Purkinje cell (primary cell): ENCODE data around the gene KRTAP4-12. TPM values are rescaled to one million over a fixed set of nuclear protein-coding genes. Genes with fewer than 3 reads are reported as not detected.

Experiments
- polyA plus RNA-seq: library from polyadenylated mRNA; unstranded; fragments of >200 nt; fragmentation: Nextera tagmentation; gene quantifications from 2 replicates; pipeline ENCODE4 v1.2.1, GENCODE V29; 2014

Gene KRTAP4-12
- polyA plus RNA-seq, result not detected in 2 replicates

GRCh38 chr17:41123991-41124371, at the start of gene KRTAP4-12:
KRTAP4-12 (minus strand) TSS chr17:41124182; CDS start chr17:41124122, 60 bp downstream.

GRCh38 chr17:41168121-41168520, 44.1 kb upstream of the KRTAP4-12 start, which contains the start of gene KRTAP4-3:
KRTAP4-3 (minus strand) TSS chr17:41168221; CDS start chr17:41168172, 49 bp downstream.

GRCh38 chr17:41160648-41161047, 36.7 kb upstream of the KRTAP4-12 start, which contains the start of gene KRTAP4-4:
KRTAP4-4 (minus strand) TSS chr17:41160748; CDS start chr17:41160691, 57 bp downstream.

GRCh38 chr17:41149652-41149985, 25.6 kb upstream of the KRTAP4-12 start, which contains the start of gene KRTAP4-5:
KRTAP4-5 (minus strand) TSS chr17:41149825; CDS start chr17:41149767, 58 bp downstream.

GRCh38 chr17:41140360-41141131, 16.6 kb upstream of the KRTAP4-12 start, which contains the start of gene KRTAP4-6:
KRTAP4-6 (minus strand) TSS chr17:41140544; CDS start chr17:41140487, 57 bp downstream.

GRCh38 chr17:41117846-41118386, 6.1 kb downstream of the KRTAP4-12 start, which contains the start of gene KRTAP4-11:
KRTAP4-11 (minus strand) TSS chr17:41118373; CDS start chr17:41118315, 58 bp downstream.

GRCh38 chr17:41105347-41105746, 18.6 kb downstream of the KRTAP4-12 start, which contains the start of gene KRTAP4-9:
KRTAP4-9 (plus strand) TSS chr17:41105389; CDS start chr17:41105389, 0 bp downstream.

GRCh38 chr17:41101586-41102259, 22.3 kb downstream of the KRTAP4-12 start, which contains the start of gene KRTAP4-16:
KRTAP4-16 (minus strand) TSS chr17:41102209; CDS start chr17:41102209, 0 bp downstream.

GRCh38 chr17:41098042-41098441, 25.9 kb downstream of the KRTAP4-12 start, which contains the start of gene KRTAP4-8:
KRTAP4-8 (minus strand) TSS chr17:41098142; CDS start chr17:41098084, 58 bp downstream.

GRCh38 chr17:41084100-41084856, 39.7 kb downstream of the KRTAP4-12 start, which contains the start of gene KRTAP4-7:
KRTAP4-7 (plus strand) TSS chr17:41084150; CDS start chr17:41084207, 57 bp downstream.

Other genes starting within 250 kb of the KRTAP4-12 start
- not detected in 2 replicates for gene KRT20, start 238.9 kb downstream of the KRTAP4-12 start, polyA plus RNA-seq
- gene KRT23, start 186.5 kb downstream of the KRTAP4-12 start, polyA plus RNA-seq, result 0.60 TPM in 1 of 2 replicates, not detected in the other
- gene KRT39, start 157.2 kb downstream of the KRTAP4-12 start, polyA plus RNA-seq, result not detected in 2 replicates
- not detected in 2 replicates for gene KRT40, start 139.9 kb downstream of the KRTAP4-12 start, polyA plus RNA-seq
- not detected in 2 replicates for gene KRTAP3-3, start 130.0 kb downstream of the KRTAP4-12 start, polyA plus RNA-seq
- not detected in 2 replicates for gene KRTAP3-2, start 124.3 kb downstream of the KRTAP4-12 start, polyA plus RNA-seq
- not detected in 2 replicates for gene KRTAP3-1, start 115.1 kb downstream of the KRTAP4-12 start, polyA plus RNA-seq
- gene KRTAP1-5, start 97.0 kb downstream of the KRTAP4-12 start, polyA plus RNA-seq, result not detected in 2 replicates
- gene KRTAP1-4, start 94.0 kb downstream of the KRTAP4-12 start, polyA plus RNA-seq, result not detected in 2 replicates
- not detected in 2 replicates for gene KRTAP1-3, start 89.3 kb downstream of the KRTAP4-12 start, polyA plus RNA-seq
- gene KRTAP1-1, start 82.7 kb downstream of the KRTAP4-12 start, polyA plus RNA-seq, result 0.28 TPM in 1 of 2 replicates, not detected in the other
- not detected in 2 replicates for gene KRTAP2-1, start 76.9 kb downstream of the KRTAP4-12 start, polyA plus RNA-seq
- gene KRTAP2-2, start 69.0 kb downstream of the KRTAP4-12 start, polyA plus RNA-seq, result not detected in 2 replicates
- gene KRTAP2-3, start 64.1 kb downstream of the KRTAP4-12 start, polyA plus RNA-seq, result not detected in 2 replicates
- gene KRTAP2-4, start 58.3 kb downstream of the KRTAP4-12 start, polyA plus RNA-seq, result not detected in 2 replicates
- gene KRTAP4-7, start 40.0 kb downstream of the KRTAP4-12 start, polyA plus RNA-seq, result not detected in 2 replicates
- gene KRTAP4-8, start 26.0 kb downstream of the KRTAP4-12 start, polyA plus RNA-seq, result not detected in 2 replicates
- gene KRTAP4-16, start 22.0 kb downstream of the KRTAP4-12 start, polyA plus RNA-seq, result not detected in 2 replicates
- gene KRTAP4-9, start 18.8 kb downstream of the KRTAP4-12 start, polyA plus RNA-seq, result not detected in 2 replicates
- gene KRTAP4-11, start 5.8 kb downstream of the KRTAP4-12 start, polyA plus RNA-seq, result not detected in 2 replicates
- not detected in 2 replicates for gene KRTAP4-6, start 16.4 kb upstream of the KRTAP4-12 start, polyA plus RNA-seq
- not detected in 2 replicates for gene KRTAP4-5, start 25.6 kb upstream of the KRTAP4-12 start, polyA plus RNA-seq
- gene KRTAP4-4, start 36.6 kb upstream of the KRTAP4-12 start, polyA plus RNA-seq, result not detected in 2 replicates
- not detected in 2 replicates for gene KRTAP4-3, start 44.0 kb upstream of the KRTAP4-12 start, polyA plus RNA-seq
- not detected in 2 replicates for gene KRTAP4-2, start 54.0 kb upstream of the KRTAP4-12 start, polyA plus RNA-seq
- not detected in 2 replicates for gene KRTAP4-1, start 60.7 kb upstream of the KRTAP4-12 start, polyA plus RNA-seq
- not detected in 2 replicates for gene KRTAP9-1, start 65.7 kb upstream of the KRTAP4-12 start, polyA plus RNA-seq
- gene KRTAP9-2, start 102.5 kb upstream of the KRTAP4-12 start, polyA plus RNA-seq, result not detected in 2 replicates
- gene KRTAP9-3, start 108.3 kb upstream of the KRTAP4-12 start, polyA plus RNA-seq, result not detected in 2 replicates
- not detected in 2 replicates for gene KRTAP9-8, start 113.8 kb upstream of the KRTAP4-12 start, polyA plus RNA-seq
- not detected in 2 replicates for gene KRTAP9-4, start 125.5 kb upstream of the KRTAP4-12 start, polyA plus RNA-seq
- gene KRTAP9-9, start 131.2 kb upstream of the KRTAP4-12 start, polyA plus RNA-seq, result not detected in 2 replicates
- not detected in 2 replicates for gene KRTAP9-6, start 141.2 kb upstream of the KRTAP4-12 start, polyA plus RNA-seq
- gene KRTAP9-7, start 151.5 kb upstream of the KRTAP4-12 start, polyA plus RNA-seq, result not detected in 2 replicates
- not detected in 2 replicates for gene KRTAP29-1, start 178.7 kb upstream of the KRTAP4-12 start, polyA plus RNA-seq
- not detected in 2 replicates for gene KRTAP16-1, start 185.1 kb upstream of the KRTAP4-12 start, polyA plus RNA-seq
- gene KRTAP17-1, start 191.5 kb upstream of the KRTAP4-12 start, polyA plus RNA-seq, result not detected in 2 replicates
- gene KRT33A, start 226.6 kb upstream of the KRTAP4-12 start, polyA plus RNA-seq, result not detected in 2 replicates
- not detected in 2 replicates for gene KRT33B, start 245.6 kb upstream of the KRTAP4-12 start, polyA plus RNA-seq